ENCODE results near the gene SF3B2. TPM values are rescaled to one million over a fixed set of nuclear protein-coding genes. Genes with fewer than 3 reads are reported as not detected.
"Not testable (repeated sequence)": the region's sequence is repeated elsewhere in the genome, so short reads cannot be mapped to it uniquely, and the experiment has no call there.

SF3B2 gene
- polyA plus RNA-seq, 1 of the 3 experiments (the other 2 are of a cell fraction), result 128 TPM

DNA sequence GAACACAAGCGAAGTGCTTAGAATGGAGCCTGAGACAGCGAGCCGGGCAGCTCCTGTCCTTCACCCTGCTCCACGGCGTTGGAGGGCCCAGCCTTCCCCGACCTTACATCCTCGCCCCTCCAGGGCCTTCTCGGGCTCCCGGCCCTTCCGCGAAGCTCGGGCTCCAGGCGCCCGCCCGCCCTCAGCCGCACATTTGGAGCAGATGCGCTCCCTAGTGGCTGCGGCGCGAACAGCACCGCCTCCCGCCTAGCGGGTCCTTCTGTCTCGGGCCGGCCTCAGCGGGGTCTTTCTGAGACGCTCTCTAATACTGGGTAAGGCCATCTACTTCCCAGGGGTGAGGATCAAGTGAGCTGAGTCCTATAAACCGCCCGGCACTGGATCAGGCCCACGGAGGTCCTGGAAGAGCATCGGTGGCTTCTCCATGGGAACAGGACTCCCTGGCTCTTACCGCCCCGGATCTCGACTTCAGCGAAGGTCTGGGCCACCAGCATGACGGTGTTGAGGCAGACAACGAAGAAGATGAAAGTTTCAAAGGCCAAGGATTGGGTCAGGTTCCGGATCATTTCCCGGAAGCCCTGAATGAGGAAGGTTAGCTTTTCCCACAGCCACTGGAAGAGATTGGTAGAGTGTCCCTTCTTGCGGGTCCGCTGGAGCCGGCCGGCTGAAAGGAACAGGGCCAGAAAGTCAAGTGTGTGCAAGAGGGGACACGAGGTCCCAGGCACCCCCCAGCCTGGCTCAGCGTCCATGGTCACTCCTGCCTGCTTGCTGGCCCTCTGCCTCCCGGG is 29.6 kb upstream of the SF3B2 start:
- Histone ChIP-seq H3K9me3 (no peaks in the 10 kb centered on the region), H3K27ac (ENCODE audit: low read depth in 2 of 2, low read length in 1 of 2) (no peak overlapping the region), H2AFZ (ENCODE audit: low read depth) (peak overlapping the region; percentile 63), H3K9ac (0 out of 2 replicates have a peak overlapping the region, but pooled peaks have one; percentile 45), H3K4me1 (ENCODE audit: control insufficient read depth in 1 of 2, insufficient read depth in 2 of 2, low read depth in 1 of 2, low read length in 1 of 2) (peaks cover 3 to 21% of the 10 kb centered on the region in 2 experiments; a peak in 3 of 4 replicates), H3K4me3 (ENCODE audit: low read depth in 2 of 2, low read length in 1 of 2) (peak overlapping the region; percentile 17 to 29; a peak in 2 of 4 replicates), H3K79me2 (ENCODE audit: insufficient read depth) (peaks cover 29% of the 10 kb centered on the region; the same call in 1 of the 2 replicates), H3K27me3 (ENCODE audit: insufficient read depth) (no peaks in the 10 kb centered on the region), H3K36me3 (replicated peaks in 1 of 2; ENCODE audit: control insufficient read depth in 1 of 2, insufficient read depth in 2 of 2, low read length in 1 of 2) (no peaks in the 10 kb centered on the region), H3F3A (replicated peaks; ENCODE audit: insufficient read depth) (peaks cover 4% of the 10 kb centered on the region), H3K4me2 (peak overlapping the region; percentile 39; the same call in 1 of the 2 replicates), H4K20me1 (ENCODE audit: insufficient read depth) (no peaks in the 10 kb centered on the region), H3K9me2 (no peaks in the 10 kb centered on the region)
- CTCF ChIA-PET, result interaction anchor here (0.6 to 3.2 kb wide), 40 partner anchors 9 to 396 kb away, joined by 3 to 55 read pairs (median 4); partner anchors contain the start of genes BANF1, CCDC85B, CST6 and EIF1AD
- WGBS (ENCODE audit: low lambda C conversion rate), result 46% methylated on average over 18 of the region's 46 CpGs
- TF ChIP-seq, protein P1, sequence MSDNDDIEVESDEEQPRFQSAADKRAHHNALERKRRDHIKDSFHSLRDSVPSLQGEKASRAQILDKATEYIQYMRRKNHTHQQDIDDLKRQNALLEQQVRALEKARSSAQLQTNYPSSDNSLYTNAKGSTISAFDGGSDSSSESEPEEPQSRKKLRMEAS (IDR thresholded peaks at IDR 0.05; ENCODE audit: low read depth), result peak; percentile 69
- TF ChIP-seq SMC3 (IDR thresholded peaks at IDR 0.05; ENCODE audit: low read depth, low read length) (peak; percentile 55), RAD21 (IDR thresholded peaks at IDR 0.05; ENCODE audit: low read length) (peak; percentile 67), GATA2 (CRISPR knock-in tag; IDR thresholded peaks at IDR 0.05) (no peak), FOXM1 (IDR thresholded peaks at IDR 0.05; ENCODE audit: low read depth) (no peak)
- TF ChIP-seq, protein P2, sequence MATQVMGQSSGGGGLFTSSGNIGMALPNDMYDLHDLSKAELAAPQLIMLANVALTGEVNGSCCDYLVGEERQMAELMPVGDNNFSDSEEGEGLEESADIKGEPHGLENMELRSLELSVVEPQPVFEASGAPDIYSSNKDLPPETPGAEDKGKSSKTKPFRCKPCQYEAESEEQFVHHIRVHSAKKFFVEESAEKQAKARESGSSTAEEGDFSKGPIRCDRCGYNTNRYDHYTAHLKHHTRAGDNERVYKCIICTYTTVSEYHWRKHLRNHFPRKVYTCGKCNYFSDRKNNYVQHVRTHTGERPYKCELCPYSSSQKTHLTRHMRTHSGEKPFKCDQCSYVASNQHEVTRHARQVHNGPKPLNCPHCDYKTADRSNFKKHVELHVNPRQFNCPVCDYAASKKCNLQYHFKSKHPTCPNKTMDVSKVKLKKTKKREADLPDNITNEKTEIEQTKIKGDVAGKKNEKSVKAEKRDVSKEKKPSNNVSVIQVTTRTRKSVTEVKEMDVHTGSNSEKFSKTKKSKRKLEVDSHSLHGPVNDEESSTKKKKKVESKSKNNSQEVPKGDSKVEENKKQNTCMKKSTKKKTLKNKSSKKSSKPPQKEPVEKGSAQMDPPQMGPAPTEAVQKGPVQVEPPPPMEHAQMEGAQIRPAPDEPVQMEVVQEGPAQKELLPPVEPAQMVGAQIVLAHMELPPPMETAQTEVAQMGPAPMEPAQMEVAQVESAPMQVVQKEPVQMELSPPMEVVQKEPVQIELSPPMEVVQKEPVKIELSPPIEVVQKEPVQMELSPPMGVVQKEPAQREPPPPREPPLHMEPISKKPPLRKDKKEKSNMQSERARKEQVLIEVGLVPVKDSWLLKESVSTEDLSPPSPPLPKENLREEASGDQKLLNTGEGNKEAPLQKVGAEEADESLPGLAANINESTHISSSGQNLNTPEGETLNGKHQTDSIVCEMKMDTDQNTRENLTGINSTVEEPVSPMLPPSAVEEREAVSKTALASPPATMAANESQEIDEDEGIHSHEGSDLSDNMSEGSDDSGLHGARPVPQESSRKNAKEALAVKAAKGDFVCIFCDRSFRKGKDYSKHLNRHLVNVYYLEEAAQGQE (IDR thresholded peaks at IDR 0.05; ENCODE audit: low read depth, low read length), result no peak
- TF ChIP-seq, protein P3, sequence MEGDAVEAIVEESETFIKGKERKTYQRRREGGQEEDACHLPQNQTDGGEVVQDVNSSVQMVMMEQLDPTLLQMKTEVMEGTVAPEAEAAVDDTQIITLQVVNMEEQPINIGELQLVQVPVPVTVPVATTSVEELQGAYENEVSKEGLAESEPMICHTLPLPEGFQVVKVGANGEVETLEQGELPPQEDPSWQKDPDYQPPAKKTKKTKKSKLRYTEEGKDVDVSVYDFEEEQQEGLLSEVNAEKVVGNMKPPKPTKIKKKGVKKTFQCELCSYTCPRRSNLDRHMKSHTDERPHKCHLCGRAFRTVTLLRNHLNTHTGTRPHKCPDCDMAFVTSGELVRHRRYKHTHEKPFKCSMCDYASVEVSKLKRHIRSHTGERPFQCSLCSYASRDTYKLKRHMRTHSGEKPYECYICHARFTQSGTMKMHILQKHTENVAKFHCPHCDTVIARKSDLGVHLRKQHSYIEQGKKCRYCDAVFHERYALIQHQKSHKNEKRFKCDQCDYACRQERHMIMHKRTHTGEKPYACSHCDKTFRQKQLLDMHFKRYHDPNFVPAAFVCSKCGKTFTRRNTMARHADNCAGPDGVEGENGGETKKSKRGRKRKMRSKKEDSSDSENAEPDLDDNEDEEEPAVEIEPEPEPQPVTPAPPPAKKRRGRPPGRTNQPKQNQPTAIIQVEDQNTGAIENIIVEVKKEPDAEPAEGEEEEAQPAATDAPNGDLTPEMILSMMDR (IDR thresholded peaks at IDR 0.05), result peak; percentile 90
- TF ChIP-seq, protein P4, sequence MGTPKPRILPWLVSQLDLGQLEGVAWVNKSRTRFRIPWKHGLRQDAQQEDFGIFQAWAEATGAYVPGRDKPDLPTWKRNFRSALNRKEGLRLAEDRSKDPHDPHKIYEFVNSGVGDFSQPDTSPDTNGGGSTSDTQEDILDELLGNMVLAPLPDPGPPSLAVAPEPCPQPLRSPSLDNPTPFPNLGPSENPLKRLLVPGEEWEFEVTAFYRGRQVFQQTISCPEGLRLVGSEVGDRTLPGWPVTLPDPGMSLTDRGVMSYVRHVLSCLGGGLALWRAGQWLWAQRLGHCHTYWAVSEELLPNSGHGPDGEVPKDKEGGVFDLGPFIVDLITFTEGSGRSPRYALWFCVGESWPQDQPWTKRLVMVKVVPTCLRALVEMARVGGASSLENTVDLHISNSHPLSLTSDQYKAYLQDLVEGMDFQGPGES (IDR thresholded peaks at IDR 0.05; ENCODE audit: low read depth, low read length), result no peak
- POLR2A ChIA-PET, result interaction anchor here (1.4 kb wide), 1 partner anchor 22 kb away, joined by 7 read pairs; no protein-coding TSS in a partner anchor
- DNase-seq, result peak; percentile 95

DNA sequence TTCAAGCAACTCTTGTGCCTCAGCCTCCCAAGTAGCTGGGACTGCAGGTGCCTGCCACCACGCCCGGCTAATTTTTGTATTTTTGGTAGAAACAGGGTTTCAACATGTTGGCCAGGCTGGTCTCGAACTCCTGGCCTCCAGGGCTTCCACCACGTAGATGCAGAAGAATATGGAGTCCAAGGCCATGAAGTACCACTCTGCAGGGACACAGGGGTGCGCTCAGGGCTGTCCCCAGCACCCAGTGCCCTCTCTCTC is 29.1 kb upstream of the SF3B2 start:
- H3F3A ChIP-seq (replicated peaks; ENCODE audit: insufficient read depth); DNase-seq; H3K4me3 ChIP-seq (ENCODE audit: low read depth in 2 of 2, low read length in 1 of 2); H3K27me3 ChIP-seq (ENCODE audit: insufficient read depth); H3K27ac ChIP-seq (ENCODE audit: low read depth in 2 of 2, low read length in 1 of 2); H4K20me1 ChIP-seq (ENCODE audit: insufficient read depth); H3K36me3 ChIP-seq (replicated peaks in 1 of 2; ENCODE audit: control insufficient read depth in 1 of 2, insufficient read depth in 2 of 2, low read length in 1 of 2); H2AFZ ChIP-seq (ENCODE audit: low read depth); H3K4me2 ChIP-seq; H3K9me2 ChIP-seq; H3K9me3 ChIP-seq; H3K9ac ChIP-seq: not testable (repeated sequence)
- H3K4me1 ChIP-seq (ENCODE audit: control insufficient read depth in 1 of 2, insufficient read depth in 2 of 2, low read depth in 1 of 2, low read length in 1 of 2), result peaks cover 3 to 21% of the 10 kb centered on the region in 2 experiments; a peak in 3 of 4 replicates
- ChIA-PET CTCF (interaction anchor here (0.9 to 3.2 kb wide), 24 partner anchors 8 to 397 kb away, joined by 3 to 55 read pairs (median 8); partner anchors contain the start of genes BANF1, CCDC85B, CST6 and EIF1AD), POLR2A (interaction anchor here (1.4 kb wide), 1 partner anchor 22 kb away, joined by 7 read pairs; no protein-coding TSS in a partner anchor)
- 69% methylated on average over 5 of the region's 5 CpGs for WGBS (ENCODE audit: low lambda C conversion rate)
- peaks cover 30% of the 10 kb centered on the region; the same call in 1 of the 2 replicates for H3K79me2 ChIP-seq (ENCODE audit: insufficient read depth)

Data from SK-N-SH (cell line).